Suppressor macrophage (primary cell): ENCODE results near the gene LYPD4.

Experiments used
- DNase-seq, 4 experiments: peaks; one replicate each; pipeline ENCODE4 v3.0.0-alpha.2; 2020 to 2022

Gene LYPD4

GRCh38 chr19:41850381-41850780, 5.9 kb upstream of the LYPD4 start:
- no peak for DNase-seq

- no peak for DNase-seq
Measured at GRCh38 chr19:41849067-41849466, 4.6 kb upstream of the LYPD4 start.

DNA sequence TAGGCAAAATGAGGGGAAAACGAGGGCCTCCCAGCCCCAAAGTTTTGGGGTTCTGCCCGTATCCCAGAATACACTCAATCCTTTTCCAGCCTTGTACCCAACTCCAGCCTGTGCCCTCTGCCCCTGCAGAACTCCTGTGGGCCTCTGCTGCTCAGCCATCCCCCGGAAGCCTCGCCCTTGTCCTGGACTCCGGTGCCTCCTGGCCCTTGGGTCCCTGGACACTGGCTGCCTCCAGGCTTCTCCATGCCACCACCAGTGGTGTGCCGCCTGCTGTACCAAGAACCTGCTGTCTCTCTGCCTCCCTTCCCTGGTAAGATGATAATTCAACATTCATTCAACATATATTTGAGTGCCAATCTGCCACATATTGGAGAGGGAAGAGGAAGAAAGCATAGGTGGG, 4.2 kb upstream of the LYPD4 start:
- DNase-seq: no peak

DNA sequence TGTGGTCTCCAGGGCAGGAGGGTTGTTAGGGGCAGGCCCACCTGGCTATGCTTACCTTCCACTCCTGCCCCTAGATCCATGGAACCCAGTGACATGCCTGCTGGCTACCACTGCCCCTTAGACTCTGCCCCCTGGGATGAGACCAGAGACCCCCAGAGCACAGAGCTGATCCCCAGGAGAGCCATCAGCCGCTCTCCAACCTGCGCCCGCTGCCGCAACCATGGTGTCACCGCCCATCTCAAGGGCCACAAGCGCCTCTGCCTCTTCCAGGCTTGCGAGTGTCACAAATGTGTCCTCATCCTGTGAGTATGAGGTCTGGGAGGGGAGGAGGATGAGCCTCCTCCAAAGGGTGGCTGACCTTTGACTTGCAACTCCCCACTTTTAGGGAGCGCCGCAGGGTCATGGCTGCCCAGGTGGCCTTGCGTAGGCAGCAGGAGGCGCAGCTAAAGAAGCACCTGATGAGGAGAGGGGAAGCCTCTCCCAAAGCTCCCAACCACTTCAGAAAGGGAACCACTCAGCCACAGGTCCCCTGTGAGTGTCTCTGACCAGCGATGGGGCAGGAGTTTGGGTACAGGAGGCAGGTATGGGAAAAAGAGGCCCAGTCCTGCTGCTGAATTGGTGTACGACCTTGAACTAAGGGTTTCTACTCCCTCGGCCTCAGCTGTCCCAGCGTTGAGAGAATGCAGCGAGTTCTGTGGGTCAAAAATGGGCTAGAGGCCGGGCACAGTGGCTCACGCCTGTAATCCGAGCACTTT, 3.0 kb upstream of the LYPD4 start:
- no peak for DNase-seq

GRCh38 chr19:41845051-41845590, 638 bp upstream of the LYPD4 start:
- no peak for DNase-seq

- no peak for DNase-seq
Measured at GRCh38 chr19:41845001-41845050, 343 bp upstream of the LYPD4 start, which contains the start of gene DMRTC2. TSS of gene DMRTC2 (plus strand) at chr19:41845042. CDS start at chr19:41847429, 2,387 bp downstream.

GRCh38 chr19:41843371-41843770, 1.1 kb downstream of the LYPD4 start:
- no peak for DNase-seq

- no peak for DNase-seq
Measured at GRCh38 chr19:41839211-41839610, 5.3 kb downstream of the LYPD4 start.

- DNase-seq: no peak
Measured at GRCh38 chr19:41837981-41838708, 6.3 kb downstream of the LYPD4 start.

- DNase-seq: peak; percentile 72 to 86 (median 77)
Measured at GRCh38 chr19:41821003-41821735, 23.3 kb downstream of the LYPD4 start.

- DNase-seq: no peak
Measured at GRCh38 chr19:41816761-41817160, 27.7 kb downstream of the LYPD4 start.

DNA sequence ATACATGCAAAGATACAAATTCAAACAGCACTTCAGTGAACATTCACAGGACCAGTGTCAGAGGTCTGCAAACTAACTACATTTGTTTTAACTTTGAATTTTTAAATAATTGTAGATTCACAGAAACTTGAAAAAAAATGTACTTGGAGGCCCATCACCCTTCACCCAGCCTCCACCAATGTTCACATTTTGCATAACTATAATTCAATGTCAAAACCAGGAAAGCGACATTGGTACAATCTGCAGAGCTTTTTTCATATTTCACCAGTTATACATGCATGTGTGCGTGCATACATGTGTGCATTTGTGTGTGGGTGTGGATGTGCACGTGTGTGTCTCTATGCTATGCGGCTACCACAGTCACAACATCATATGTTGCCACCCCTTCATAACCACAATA, 29.2 kb downstream of the LYPD4 start:
- no peak for DNase-seq

GRCh38 chr19:41813911-41814310, 30.6 kb downstream of the LYPD4 start:
- DNase-seq: no peak

DNA sequence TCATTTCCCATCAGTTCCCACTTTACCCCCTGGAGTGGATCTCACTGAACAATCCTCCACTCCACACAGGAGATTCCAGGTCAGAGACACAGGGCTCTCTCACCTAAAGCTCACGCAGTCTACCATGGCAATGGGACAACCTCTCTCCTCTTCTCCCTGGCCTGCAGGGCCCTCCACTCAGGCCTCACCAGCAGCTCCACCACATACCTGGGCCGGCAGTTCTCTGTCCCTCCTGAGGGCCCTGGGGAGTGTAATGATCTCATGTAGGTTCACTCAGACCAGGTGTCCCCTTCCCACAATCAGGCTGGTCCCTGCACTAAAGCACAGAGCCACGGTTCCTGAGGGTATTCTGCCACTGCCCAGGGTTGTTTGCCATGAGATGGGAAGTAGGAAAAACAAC, 32.5 kb downstream of the LYPD4 start:
- no peak for DNase-seq

DNA sequence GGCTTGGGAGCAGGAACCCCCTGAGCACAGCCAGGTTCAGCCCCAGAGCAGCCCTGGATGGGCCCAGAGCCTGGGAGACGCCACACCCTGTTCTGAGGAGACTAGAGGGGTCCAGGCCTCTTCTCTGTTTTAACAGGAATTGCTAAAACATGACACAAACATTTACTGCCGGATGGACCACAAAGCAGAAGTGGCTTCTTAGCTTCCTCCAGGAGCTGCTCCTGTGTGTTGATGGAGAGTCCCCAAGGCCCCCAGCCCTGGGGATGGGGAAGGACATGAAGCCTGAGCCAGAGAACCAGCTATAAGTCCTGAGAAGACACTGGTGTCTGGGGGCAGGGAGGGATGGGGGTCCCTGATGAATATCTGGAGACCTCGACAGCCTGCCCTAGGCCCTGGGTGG, 33.4 kb downstream of the LYPD4 start:
- peak; percentile 82 to 92 (median 86) for DNase-seq

DNA sequence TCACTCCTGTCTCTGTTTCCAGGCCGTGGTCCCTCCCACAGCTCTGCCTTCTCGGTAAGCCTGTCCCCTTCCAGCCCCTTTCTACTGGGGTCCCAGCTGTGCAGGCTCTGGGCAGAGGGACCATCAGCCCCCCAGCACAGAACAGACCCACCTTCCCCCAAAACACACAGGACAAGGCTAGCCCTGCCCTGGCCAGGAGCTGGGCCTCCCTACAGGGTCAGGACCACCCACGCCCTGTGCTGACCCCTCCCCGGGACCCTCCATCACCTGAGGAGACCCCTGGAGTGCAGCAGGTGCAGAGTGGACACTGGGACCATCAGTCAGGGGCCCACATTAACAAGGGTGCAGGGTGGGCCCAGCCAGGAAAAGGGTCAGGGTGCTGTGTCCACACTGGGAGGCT, 34.2 kb downstream of the LYPD4 start:
- no peak for DNase-seq

- peak; percentile 72 to 87 (median 81) for DNase-seq
Measured at GRCh38 chr19:41808663-41809566, 35.6 kb downstream of the LYPD4 start.

DNA sequence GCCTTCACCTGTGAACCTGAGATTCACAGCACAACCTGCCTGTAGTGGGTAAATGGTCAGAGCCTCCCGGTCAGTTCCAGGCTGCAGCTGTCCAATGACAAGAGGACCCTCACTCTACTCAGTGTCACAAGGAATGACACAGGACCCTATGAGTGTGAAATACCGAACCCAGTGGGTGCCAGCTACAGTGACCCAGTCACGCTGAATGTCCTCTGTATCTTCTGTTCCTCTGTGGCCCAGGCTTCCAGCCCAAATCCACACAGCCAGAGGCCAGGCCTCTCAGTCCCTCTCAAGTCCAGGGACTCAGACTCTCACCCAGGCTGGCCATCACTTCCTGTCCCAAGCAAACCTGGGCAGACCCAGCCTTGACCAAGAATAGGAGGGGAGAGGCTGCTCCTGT, 37.3 kb downstream of the LYPD4 start:
- no peak for DNase-seq

GRCh38 chr19:41804336-41804735, 40.1 kb downstream of the LYPD4 start:
- DNase-seq: no peak

- no peak for DNase-seq
Measured at GRCh38 chr19:41802770-41803169, 41.7 kb downstream of the LYPD4 start.

DNA sequence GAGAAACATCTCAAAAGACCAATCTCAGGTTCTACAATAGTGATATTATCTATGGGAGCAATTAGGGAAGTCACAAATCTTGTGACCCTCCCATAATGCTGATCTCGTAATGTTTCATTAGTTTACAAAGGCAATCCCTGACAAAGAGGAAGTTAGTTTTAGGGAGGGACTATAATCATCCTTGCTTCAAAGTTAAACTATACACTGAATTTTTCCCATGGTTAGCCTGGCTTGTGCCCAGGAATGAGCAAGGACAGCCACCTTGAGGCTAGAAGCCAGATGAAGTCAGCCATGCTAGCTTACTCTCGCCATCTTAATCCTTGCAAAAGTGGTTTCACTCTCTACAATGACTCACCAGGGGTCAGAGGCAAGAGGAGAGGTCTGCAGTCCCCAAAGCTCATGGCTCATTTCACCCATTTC, 42.7 kb downstream of the LYPD4 start:
- DNase-seq: peak; percentile 74 to 94 (median 84)

DNA sequence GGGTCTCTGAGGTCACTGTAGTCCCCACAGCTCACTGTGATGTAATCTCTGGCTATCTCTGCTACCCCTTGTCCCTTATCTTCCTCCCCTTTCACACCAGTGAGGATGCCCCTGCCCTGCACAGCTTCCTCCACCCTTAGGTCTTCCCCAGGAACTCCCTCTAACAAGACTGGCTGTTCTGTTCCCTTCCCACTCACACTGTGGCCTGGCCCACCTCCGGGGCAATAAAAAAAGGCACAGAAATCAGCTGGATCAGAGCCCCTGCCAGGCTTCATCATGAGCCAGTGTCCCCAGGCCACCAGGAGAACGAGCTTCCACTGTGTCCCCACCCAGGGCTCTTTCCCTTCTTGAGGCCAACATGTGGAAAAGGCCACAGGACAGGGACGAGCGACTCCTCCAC, 43.5 kb downstream of the LYPD4 start:
- no peak for DNase-seq
